Measurements from ENCODE around the gene PSMB2. TPM values are rescaled to one million over a fixed set of nuclear protein-coding genes. Genes with fewer than 3 reads are reported as not detected.

The PSMB2 gene
- total RNA-seq, 1 donor from 2014 or later, result 39.9 TPM

DNA sequence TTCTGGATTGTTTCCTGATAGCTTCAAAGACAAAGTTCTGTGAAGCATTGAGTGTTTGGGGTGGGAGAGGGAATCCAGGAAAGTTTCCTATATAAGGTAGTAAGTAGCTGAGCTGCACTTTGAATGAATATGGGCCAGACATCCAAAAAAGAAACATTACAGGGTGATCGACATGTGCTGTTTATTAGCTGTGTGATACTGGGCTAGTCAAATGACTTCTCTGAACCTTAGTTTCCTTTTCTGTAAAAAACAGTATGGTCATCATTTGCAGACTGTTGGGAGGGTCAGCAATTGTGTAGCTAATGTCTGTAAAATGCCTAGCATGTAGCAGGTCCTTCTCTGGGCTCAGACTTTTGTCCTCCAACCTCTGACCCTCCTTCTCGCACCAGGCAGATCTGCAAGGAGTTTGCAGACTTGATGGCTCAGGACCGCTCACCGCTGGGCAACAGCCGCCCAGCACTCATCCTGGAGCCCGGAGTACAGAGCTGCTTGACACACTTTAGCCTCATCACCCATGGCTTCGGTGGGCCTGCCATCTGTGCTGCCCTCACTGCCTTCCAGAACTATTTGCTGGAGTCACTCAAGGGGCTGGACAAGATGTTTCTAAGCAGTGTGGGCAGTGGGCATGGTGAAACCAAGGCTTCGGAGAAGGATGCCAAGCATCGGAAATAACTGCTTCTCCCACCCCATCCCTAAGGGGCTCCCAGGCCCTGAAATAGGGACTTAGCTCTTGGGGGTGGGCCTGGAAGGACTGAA lies 47.1 kb downstream of the PSMB2 start:
- Histone ChIP-seq H3K4me3 (no peak overlapping the region), H3K36me3 (peaks cover 10% of the 10 kb centered on the region), H3K4me1 (no peaks in the 10 kb centered on the region), H3K9me3 (replicated peaks) (no peaks in the 10 kb centered on the region), H3K27ac (replicated peaks) (no peak overlapping the region), H3K27me3 (ENCODE audit: low read depth) (no peaks in the 10 kb centered on the region)
- no peak for DNase-seq
- intact Hi-C loops (cut with micrococcal nuclease), result no loop called here
- TF ChIP-seq, protein P1, sequence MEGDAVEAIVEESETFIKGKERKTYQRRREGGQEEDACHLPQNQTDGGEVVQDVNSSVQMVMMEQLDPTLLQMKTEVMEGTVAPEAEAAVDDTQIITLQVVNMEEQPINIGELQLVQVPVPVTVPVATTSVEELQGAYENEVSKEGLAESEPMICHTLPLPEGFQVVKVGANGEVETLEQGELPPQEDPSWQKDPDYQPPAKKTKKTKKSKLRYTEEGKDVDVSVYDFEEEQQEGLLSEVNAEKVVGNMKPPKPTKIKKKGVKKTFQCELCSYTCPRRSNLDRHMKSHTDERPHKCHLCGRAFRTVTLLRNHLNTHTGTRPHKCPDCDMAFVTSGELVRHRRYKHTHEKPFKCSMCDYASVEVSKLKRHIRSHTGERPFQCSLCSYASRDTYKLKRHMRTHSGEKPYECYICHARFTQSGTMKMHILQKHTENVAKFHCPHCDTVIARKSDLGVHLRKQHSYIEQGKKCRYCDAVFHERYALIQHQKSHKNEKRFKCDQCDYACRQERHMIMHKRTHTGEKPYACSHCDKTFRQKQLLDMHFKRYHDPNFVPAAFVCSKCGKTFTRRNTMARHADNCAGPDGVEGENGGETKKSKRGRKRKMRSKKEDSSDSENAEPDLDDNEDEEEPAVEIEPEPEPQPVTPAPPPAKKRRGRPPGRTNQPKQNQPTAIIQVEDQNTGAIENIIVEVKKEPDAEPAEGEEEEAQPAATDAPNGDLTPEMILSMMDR (IDR thresholded peaks at IDR 0.05; ENCODE audit: borderline replicate concordance), result no peak

DNA sequence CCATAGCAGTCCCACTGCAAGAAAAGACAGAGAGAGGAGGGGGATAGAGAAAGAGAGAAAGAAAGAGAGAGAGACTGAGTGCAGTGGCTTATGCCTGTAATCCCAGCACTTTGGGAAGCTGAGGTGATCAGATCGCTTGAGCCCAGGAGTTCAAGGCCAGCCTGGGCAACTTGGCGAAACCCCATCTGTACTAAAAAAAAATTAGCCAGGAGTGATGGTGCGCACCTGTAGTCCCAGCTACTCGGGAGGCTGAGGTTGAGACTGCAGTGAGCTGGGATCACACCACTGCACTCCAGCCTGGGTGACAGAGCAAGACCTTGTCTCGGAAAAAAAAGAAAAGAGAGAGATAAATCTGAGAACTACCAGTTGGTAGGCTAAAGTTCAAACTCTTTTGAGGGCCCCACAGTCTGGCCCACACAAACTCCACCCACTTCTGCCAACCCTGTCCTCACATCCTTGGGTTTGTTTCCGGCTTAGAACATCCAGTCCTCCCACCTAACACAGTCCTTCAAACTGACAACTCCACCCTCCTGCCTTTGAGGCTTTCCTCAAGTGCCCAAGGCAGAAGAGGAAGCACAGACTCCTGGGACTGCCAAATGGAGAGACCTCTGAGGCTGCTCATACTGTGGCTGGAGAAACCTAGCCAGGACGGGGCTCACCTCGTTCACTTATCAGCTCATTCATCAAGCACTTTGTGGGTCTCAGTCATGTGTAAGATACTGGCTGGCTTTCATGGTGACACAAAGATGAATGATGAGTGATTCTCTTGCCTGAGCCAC lies 48.1 kb downstream of the PSMB2 start:
- Histone ChIP-seq H3K27ac (replicated peaks) (no peak overlapping the region), H3K9me3 (replicated peaks) (no peaks in the 10 kb centered on the region), H3K27me3 (ENCODE audit: low read depth) (no peaks in the 10 kb centered on the region), H3K4me1 (no peaks in the 10 kb centered on the region), H3K36me3 (peaks cover 5% of the 10 kb centered on the region), H3K4me3 (no peak overlapping the region)
- DNase-seq, result no peak
- TF ChIP-seq, protein P1 (IDR thresholded peaks at IDR 0.05; ENCODE audit: borderline replicate concordance), result no peak
- intact Hi-C loops (cut with micrococcal nuclease), result no loop called here

DNA sequence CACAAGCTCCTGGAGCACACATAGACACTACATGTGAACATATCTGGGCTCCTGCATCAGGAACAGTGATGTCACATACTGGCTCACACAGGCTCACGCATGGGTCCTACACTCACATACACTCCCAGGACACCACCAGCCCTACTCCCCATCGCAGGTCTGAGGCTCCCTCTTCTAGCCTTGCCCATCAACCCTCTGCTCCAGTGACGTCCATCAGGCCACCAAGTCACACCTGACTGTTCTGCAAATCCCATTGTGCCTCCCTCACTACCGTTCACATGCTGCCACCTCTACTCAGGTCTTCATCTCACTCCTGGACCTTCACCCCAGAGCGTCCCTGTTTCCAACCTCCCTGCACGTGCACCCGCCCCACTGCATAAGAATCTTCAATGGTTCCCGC lies 50.1 kb downstream of the PSMB2 start:
- Histone ChIP-seq H3K4me3 (no peak overlapping the region), H3K9me3 (replicated peaks) (no peaks in the 10 kb centered on the region), H3K4me1 (no peaks in the 10 kb centered on the region), H3K36me3 (peaks cover 5% of the 10 kb centered on the region), H3K27ac (replicated peaks) (no peak overlapping the region), H3K27me3 (ENCODE audit: low read depth) (no peaks in the 10 kb centered on the region)
- intact Hi-C loops (cut with micrococcal nuclease), result no loop called here
- no peak for DNase-seq
- TF ChIP-seq, protein P1 (IDR thresholded peaks at IDR 0.05; ENCODE audit: borderline replicate concordance), result no peak

DNA sequence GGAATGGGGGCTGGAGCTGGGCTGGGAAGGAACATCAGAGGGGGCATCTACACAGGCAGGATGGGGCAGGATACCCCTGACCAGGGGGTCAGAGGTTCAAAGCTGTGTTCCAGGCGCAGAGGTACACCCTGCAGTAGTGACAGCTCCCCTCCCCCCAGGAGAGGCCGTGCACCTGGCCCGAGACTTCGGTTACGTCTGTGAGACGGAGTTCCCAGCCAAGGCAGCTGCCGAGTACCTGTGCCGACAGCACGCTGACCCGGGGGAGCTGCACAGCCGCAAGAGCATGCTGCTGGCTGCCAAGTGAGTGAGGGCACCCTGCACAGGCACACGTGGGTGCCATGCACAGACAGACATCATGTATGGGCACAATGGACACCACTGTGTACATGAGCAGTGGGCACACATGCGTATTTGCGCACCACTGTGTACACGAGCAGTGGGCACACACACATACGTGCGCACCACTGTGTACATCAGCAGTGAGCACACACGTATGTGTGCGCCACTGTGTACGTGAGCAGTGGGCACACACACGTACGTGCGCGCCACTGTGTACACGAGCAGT lies 50.8 kb downstream of the PSMB2 start:
- H3K9me3 ChIP-seq (replicated peaks), result no peaks in the 10 kb centered on the region
- H3K27ac ChIP-seq (replicated peaks), result no peak overlapping the region
- no peaks in the 10 kb centered on the region for H3K27me3 ChIP-seq (ENCODE audit: low read depth)
- peaks cover 5% of the 10 kb centered on the region for H3K36me3 ChIP-seq
- no peak for DNase-seq
- TF ChIP-seq, protein P1 (IDR thresholded peaks at IDR 0.05; ENCODE audit: borderline replicate concordance), result no peak
- intact Hi-C loops (cut with micrococcal nuclease), result no loop called here
- H3K4me3 ChIP-seq, result no peak overlapping the region
- no peaks in the 10 kb centered on the region for H3K4me1 ChIP-seq

DNA sequence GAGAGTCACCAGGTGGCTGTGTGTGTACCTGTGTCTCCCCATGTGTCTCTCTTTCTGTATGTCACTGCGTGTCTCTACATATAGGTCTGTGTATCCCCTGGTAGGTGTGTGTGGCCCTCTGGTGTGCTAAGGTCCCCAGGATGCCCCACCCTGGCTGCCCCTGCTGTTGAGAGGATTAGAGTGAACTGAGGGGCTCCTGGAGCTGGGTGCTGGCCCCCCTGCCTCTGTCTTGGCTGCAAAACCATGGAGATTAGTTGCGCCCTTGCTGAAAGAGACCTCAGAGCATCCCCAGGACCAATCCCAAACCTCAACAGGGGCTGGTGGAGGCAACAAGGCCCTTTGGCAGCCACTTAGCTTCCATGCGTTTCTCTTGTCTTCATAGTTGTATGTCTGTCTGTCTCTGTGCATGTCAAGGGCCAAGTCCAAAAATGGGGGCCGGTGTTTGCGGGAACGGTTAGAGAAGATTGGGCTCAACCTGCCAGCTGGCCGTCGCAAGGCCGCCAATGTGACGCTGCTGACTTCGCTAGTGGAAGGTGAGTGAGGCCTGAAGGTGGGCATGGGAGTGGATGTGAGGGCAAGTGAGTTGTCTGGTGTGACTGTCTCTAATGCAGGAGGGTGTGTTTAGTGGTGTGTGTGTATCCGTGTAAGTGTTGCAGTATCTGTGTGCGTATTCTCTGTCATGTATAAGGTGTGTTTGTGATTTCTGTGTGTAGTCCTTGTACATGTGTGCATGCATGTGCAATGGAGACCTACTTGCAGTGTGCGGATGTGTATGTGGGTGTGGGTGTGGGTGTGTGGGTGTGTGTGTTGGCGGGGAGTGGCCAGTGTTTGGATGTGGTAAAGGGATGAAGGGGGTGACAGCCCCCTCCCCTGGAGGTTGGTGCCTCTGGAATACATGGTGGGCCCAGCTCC lies 51.6 kb downstream of the PSMB2 start:
- Histone ChIP-seq H3K4me3 (no peak overlapping the region), H3K9me3 (replicated peaks) (no peaks in the 10 kb centered on the region), H3K27me3 (ENCODE audit: low read depth) (no peaks in the 10 kb centered on the region), H3K4me1 (no peaks in the 10 kb centered on the region), H3K27ac (replicated peaks) (no peak overlapping the region), H3K36me3 (peaks cover 5% of the 10 kb centered on the region)
- no peak for DNase-seq
- TF ChIP-seq, protein P1 (IDR thresholded peaks at IDR 0.05; ENCODE audit: borderline replicate concordance), result no peak
- intact Hi-C loops (cut with micrococcal nuclease), result no loop called here

Measured in left ventricle myocardium inferior (tissue), 1 donor.